H1 (cell line): ENCODE results near the gene DYNLRB1. TPM values are rescaled to one million over a fixed set of nuclear protein-coding genes. Genes with fewer than 3 reads are reported as not detected.

Source experiments
- CTCF ChIA-PET: fragments of 300-600 bp; sonication (Branson Sonifier 250); formaldehyde crosslinking; loops from one replicate; lab custom pipeline; 2021; ENCODE audit not compliant: partially characterized antibody; lab: Charles Lee
- POLR2A ChIA-PET: fragments of 300-600 bp; sonication (Branson Sonifier 250); formaldehyde crosslinking; loops from one replicate; lab custom pipeline; 2021; ENCODE audit warnings: inconsistent platforms; ENCODE audit not compliant: partially characterized antibody; lab: Charles Lee
- DNase-seq, 2 experiments: peaks; one replicate each; pipeline versions ENCODE4 v3.0.0 to v3.0.0-alpha.2; 2010 to 2022; ENCODE audit warnings: low spot score in 2 of 2, low read depth in 1 of 2, mixed read lengths in 1 of 2
- FAIRE-seq: peaks from 2 replicates; lab custom pipeline; 2011; peaks lifted over from hg19 to GRCh38; lab: Jason Lieb, UNC
- H2AFZ ChIP-seq: 2 replicates; pipeline ENCODE4 v1.8.1; 2012; ENCODE audit warnings: low read length, inconsistent platforms
- H2AK5ac ChIP-seq: 2 replicates; pipeline ENCODE4 v1.6.1; 2013; ENCODE audit warnings: low read depth, low read length
- H2BK120ac ChIP-seq: replicated peaks from 2 replicates; pipeline ENCODE3; 2013; ENCODE audit warnings: low read depth, low read length, inconsistent platforms
- H2BK12ac ChIP-seq: 2 replicates; pipeline ENCODE4 v1.6.1; 2013; ENCODE audit warnings: low read depth, low read length
- H2BK15ac ChIP-seq: 2 replicates; pipeline ENCODE4 v1.6.1; 2013; ENCODE audit warnings: low read length
- H2BK20ac ChIP-seq: 2 replicates; pipeline ENCODE4 v1.6.1; 2013; ENCODE audit warnings: low read length
- H2BK5ac ChIP-seq: 2 replicates; pipeline ENCODE4 v1.6.1; 2013; ENCODE audit warnings: low read depth, low read length
- H3K14ac ChIP-seq: 2 replicates; pipeline ENCODE4 v1.6.1; 2013; ENCODE audit warnings: inconsistent platforms; ENCODE audit not compliant: insufficient read length
- H3K18ac ChIP-seq: 2 replicates; pipeline ENCODE4 v1.6.1; 2013; ENCODE audit warnings: low read length; ENCODE audit errors: extremely low read depth
- H3K23ac ChIP-seq: 2 replicates; pipeline ENCODE4 v1.6.1; 2013; ENCODE audit warnings: inconsistent platforms; ENCODE audit not compliant: insufficient read length
- H3K23me2 ChIP-seq: 2 replicates; pipeline ENCODE4 v1.6.1; 2013; ENCODE audit warnings: low read depth, low read length
- H3K27ac ChIP-seq: 2 replicates; pipeline ENCODE4 v1.6.1; 2011; ENCODE audit warnings: low read depth, low read length, inconsistent platforms
- H3K27me3 ChIP-seq, 4 experiments: replicated peaks in 1 of 4; 1 replicate in 1 of 4; 2 replicates in 3 of 4; pipeline versions ENCODE4 v1.6.1 to v1.8.1; 2011 to 2013; ENCODE audit warnings: low read length in 3 of 4, mild to moderate bottlenecking in 3 of 4, inconsistent platforms in 2 of 4, mixed read lengths in 2 of 4, moderate library complexity in 1 of 4; ENCODE audit not compliant: control insufficient read depth in 3 of 4, insufficient read depth in 3 of 4; ENCODE audit errors: extremely low read depth in 1 of 4
- H3K36me3 ChIP-seq, 4 experiments: 2 replicates each; pipeline versions ENCODE4 v1.6.1 to v1.8.1; 2011 to 2013; ENCODE audit warnings: mild to moderate bottlenecking in 4 of 4, low read length in 3 of 4, moderate library complexity in 2 of 4, control low read depth in 1 of 4, inconsistent platforms in 1 of 4; ENCODE audit not compliant: insufficient read depth in 4 of 4, control insufficient read depth in 2 of 4
- H3K4ac ChIP-seq: replicated peaks from 2 replicates; pipeline ENCODE3; 2013; ENCODE audit warnings: low read length, low read depth, mixed read lengths, inconsistent platforms; ENCODE audit not compliant: insufficient read length
- H3K4me1 ChIP-seq, 4 experiments: replicated peaks in 1 of 4; 1 replicate in 1 of 4; 2 replicates in 3 of 4; pipeline versions ENCODE4 v1.6.1 to v1.8.1; 2011 to 2013; ENCODE audit warnings: low read length in 3 of 4, inconsistent platforms in 2 of 4, mixed read lengths in 1 of 4; ENCODE audit not compliant: insufficient read depth in 4 of 4, control insufficient read depth in 3 of 4
- H3K4me2 ChIP-seq, 2 experiments: 2 replicates each; pipeline versions ENCODE4 v1.6.1 to v1.8.1; 2011 to 2013; ENCODE audit warnings: low read depth in 2 of 2, low read length in 2 of 2, control low read depth in 1 of 2, inconsistent platforms in 1 of 2, mild to moderate bottlenecking in 1 of 2; ENCODE audit not compliant: insufficient read depth in 1 of 2
- H3K4me3 ChIP-seq, 4 experiments: fragments of 200-600, 300-600 bp in 1 of 4; sonication (generic), shearing (Covaris generic), sonication (Bioruptor Twin) in 1 of 4; 2 replicates each; pipeline versions ENCODE4 v1.5.1 to v1.8.1; 2011 to 2016; ENCODE audit warnings: low read length in 4 of 4, low read depth in 3 of 4, control low read depth in 2 of 4, inconsistent platforms in 2 of 4, mild to moderate bottlenecking in 2 of 4, mixed read lengths in 1 of 4, moderate library complexity in 1 of 4; ENCODE audit not compliant: insufficient read depth in 2 of 4; ENCODE audit errors: extremely low read depth in 1 of 4
- H3K56ac ChIP-seq: replicated peaks from 2 replicates; pipeline ENCODE3; 2013; ENCODE audit warnings: low read depth, mild to moderate bottlenecking, mixed read lengths, low read length, inconsistent platforms; ENCODE audit not compliant: insufficient read length
- H3K79me1 ChIP-seq: 2 replicates; pipeline ENCODE4 v1.6.1; 2013; ENCODE audit warnings: low read depth, low read length, control low read depth
- H3K79me2 ChIP-seq, 2 experiments: 2 replicates each; pipeline versions ENCODE4 v1.6.1 to v1.8.1; 2012 to 2013; ENCODE audit warnings: low read length in 2 of 2, mild to moderate bottlenecking in 2 of 2, inconsistent platforms in 1 of 2; ENCODE audit not compliant: insufficient read depth in 2 of 2, control insufficient read depth in 1 of 2
- H3K9ac ChIP-seq, 4 experiments: replicated peaks in 1 of 4; 1 replicate in 1 of 4; 2 replicates in 3 of 4; pipeline versions ENCODE4 v1.6.1 to v1.8.1; 2011 to 2013; ENCODE audit warnings: low read depth in 3 of 4, low read length in 3 of 4, control low read depth in 2 of 4, mild to moderate bottlenecking in 2 of 4, moderate library complexity in 2 of 4, inconsistent platforms in 1 of 4; ENCODE audit errors: extremely low read depth in 1 of 4
- H3K9me3 ChIP-seq, 2 experiments: 2 replicates each; pipeline versions ENCODE4 v1.6.1 to v1.8.1; 2012 to 2013; ENCODE audit warnings: mild to moderate bottlenecking in 2 of 2, moderate library complexity in 2 of 2, control low read depth in 1 of 2, inconsistent platforms in 1 of 2, low read depth in 1 of 2, low read length in 1 of 2, mixed read lengths in 1 of 2; ENCODE audit not compliant: insufficient read depth in 2 of 2
- H4K20me1 ChIP-seq, 2 experiments: replicated peaks in 1 of 2; 2 replicates each; pipeline versions ENCODE3 to v1.8.1; 2011 to 2013; ENCODE audit warnings: inconsistent platforms in 2 of 2, low read length in 2 of 2, mild to moderate bottlenecking in 1 of 2; ENCODE audit not compliant: insufficient read depth in 2 of 2, control insufficient read depth in 1 of 2
- H4K5ac ChIP-seq: 2 replicates; pipeline ENCODE4 v1.6.1; 2013; ENCODE audit warnings: low read length, low read depth, mixed read lengths, inconsistent platforms; ENCODE audit not compliant: insufficient read length
- H4K8ac ChIP-seq: 2 replicates; pipeline ENCODE4 v1.8.0; 2013; ENCODE audit warnings: mild to moderate bottlenecking, moderate library complexity, low read length, inconsistent platforms; ENCODE audit not compliant: insufficient read depth; ENCODE audit errors: extremely low read depth
- H4K91ac ChIP-seq: replicated peaks from 2 replicates; pipeline ENCODE3; 2013; ENCODE audit warnings: low read length, mixed read lengths, inconsistent platforms; ENCODE audit not compliant: insufficient read length
- BACH1 ChIP-seq: IDR thresholded peaks from 2 replicates; pipeline ENCODE4 v1.6.1; 2012; ENCODE audit warnings: low read length, improper control_type of control experiment
- EZH2 ChIP-seq: fragments of 200-600 bp; sonication (generic); IDR thresholded peaks from 2 replicates; pipeline ENCODE4 v1.7.1; 2012; ENCODE audit warnings: low read depth, mild to moderate bottlenecking, moderate library complexity, low read length, inconsistent platforms; ENCODE audit not compliant: severe bottlenecking
- SAP30 ChIP-seq: fragments of 300-600 bp; sonication (generic); IDR thresholded peaks from 2 replicates; pipeline ENCODE4 v1.7.1; 2012; ENCODE audit warnings: low read length, moderate library complexity, mild to moderate bottlenecking, inconsistent platforms; ENCODE audit not compliant: insufficient read depth, insufficient replicate concordance
- WGBS, 2 experiments: shearing (Covaris generic) in 1 of 2; methylation state at CpG; one replicate each; pipeline versions ENCODE4 v1.1.6 to v1.1.7; 2013 to 2015; ENCODE audit warnings: low lambda C conversion rate in 2 of 2, mixed read lengths in 2 of 2, inconsistent platforms in 1 of 2, low coverage in 1 of 2, missing lambda C conversion rate in 1 of 2; ENCODE audit not compliant: insufficient replicate concordance in 2 of 2, insufficient coverage in 1 of 2, insufficient read length in 1 of 2; ENCODE audit errors: extremely low coverage in 1 of 2, missing lambda C conversion rate in 1 of 2; 5-methylcytosine and 5-hydroxymethylcytosine counted together
- polyA plus RNA-seq, 7 experiments: library from polyadenylated mRNA; depleted of rRNA in 3 of 7; stranded (reverse) in 5 of 7; unstranded in 2 of 7; fragments of >200 nt in 5 of 7; fragments of 200-250 nt in 2 of 7; gene quantifications; 1 replicate in 5 of 7; 2 replicates in 1 of 7; 4 replicates in 1 of 7; pipeline versions ENCODE4 v1.2.1 to v1.2.3, GENCODE V29; 2011 to 2013; ENCODE audit warnings: missing spikeins in 2 of 7, mixed read lengths in 2 of 7
- total RNA-seq: library from RNA; stranded (reverse); fragmentation: NEBNext Ultra II Directional; extraction: Animal tissue kit (Norgen Biotek cat#: 25700); gene quantifications from 2 replicates; pipeline ENCODE4 v1.2.1, GENCODE V29; 2021

DYNLRB1 gene
- total and polyA plus RNA-seq, 2 of the 8 experiments (the other 6 are each of a cell fraction or from before 2014, with no cell fraction given) = 109 to 214 TPM

DNA sequence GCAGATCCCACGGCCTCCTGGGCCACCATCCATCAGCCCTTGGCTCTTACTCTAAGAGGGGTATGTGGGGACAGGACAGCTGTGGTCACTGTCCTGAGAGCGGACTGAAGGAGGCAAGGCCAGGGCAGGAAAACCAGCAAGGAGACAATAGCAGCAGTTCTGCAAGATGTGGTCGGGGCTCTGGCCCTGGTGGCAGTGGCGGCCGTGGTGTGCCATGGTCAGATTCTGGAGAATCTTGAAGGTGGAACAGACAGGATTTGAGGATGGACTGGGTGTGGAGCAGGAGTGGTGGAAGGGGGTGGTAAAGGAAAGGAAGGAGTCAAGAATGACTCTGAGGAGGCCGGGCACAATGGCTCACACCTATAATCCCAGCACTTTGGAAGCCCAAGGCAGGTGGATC is 36.3 kb downstream of the DYNLRB1 start:
- CTCF ChIA-PET = no interaction called here
- H3K23me2 ChIP-seq = no peaks in the 10 kb centered on the region
- no peak overlapping the region for H2BK20ac ChIP-seq
- H2BK5ac ChIP-seq = no peak overlapping the region
- no peak overlapping the region for H4K91ac ChIP-seq
- H3K79me2 ChIP-seq = no peaks in the 10 kb centered on the region
- H3K27me3 ChIP-seq = 0 out of 7 replicates have a peak, but pooled peaks cover 0 to 2% (median 0%) of the 10 kb centered on the region in 4 experiments
- DNase-seq (no peak), FAIRE-seq (no peak)
- H2AFZ ChIP-seq = no peak overlapping the region
- no peak overlapping the region for H3K27ac ChIP-seq
- 88% methylated on average over 6 of the region's 6 CpGs; no CpG with 5 or more reads in 1 of the 2 experiments for WGBS, 2 experiments
- no peak overlapping the region for H3K9ac ChIP-seq
- H2BK15ac ChIP-seq = no peak overlapping the region
- H2AK5ac ChIP-seq = no peak overlapping the region
- H4K8ac ChIP-seq = no peak overlapping the region
- no peak overlapping the region for H2BK120ac ChIP-seq
- no peak overlapping the region for H4K5ac ChIP-seq
- no peak overlapping the region for H3K18ac ChIP-seq
- POLR2A ChIA-PET = no interaction called here
- H3K14ac ChIP-seq = no peak overlapping the region
- no peak overlapping the region for H3K23ac ChIP-seq
- H3K36me3 ChIP-seq = no peaks in the 10 kb centered on the region
- no peak overlapping the region for H3K4ac ChIP-seq
- no peak overlapping the region for H3K56ac ChIP-seq
- H3K79me1 ChIP-seq = no peaks in the 10 kb centered on the region
- H3K4me2 ChIP-seq = no peak overlapping the region
- H3K4me1 ChIP-seq = peaks cover 0 to 9% (median 0%) of the 10 kb centered on the region in 4 experiments; a peak in 4 of 7 replicates
- no peak overlapping the region for H3K4me3 ChIP-seq
- no peak overlapping the region for H2BK12ac ChIP-seq
- no peaks in the 10 kb centered on the region for H3K9me3 ChIP-seq
- H4K20me1 ChIP-seq = no peaks in the 10 kb centered on the region
- TF ChIP-seq EZH2 (no peak), SAP30 (no peak), BACH1 (no peak)
